ENCODE measurements around the gene MCTS1. TPM values are rescaled to one million over a fixed set of nuclear protein-coding genes. Genes with fewer than 3 reads are reported as not detected.

MCTS1 gene
- total RNA-seq (ENCODE audit: unreplicated experiment), result 34.7 TPM
- long read RNA-seq, transcript MCTS1-202 (6 exons, 1,018 nt), result major isoform, 21 of 24 reads
- long read RNA-seq, partial matches to known transcripts, result 0 of 24 reads
- long read RNA-seq, other reads (novel, unspliced or antisense), result 3 of 24 reads

- Mint-ChIP-seq H3K36me3 (ENCODE audit: low read depth, unreplicated experiment) (no peaks in the 10 kb centered on the region), H3K27me3 (ENCODE audit: unreplicated experiment) (peaks cover 2% of the 10 kb centered on the region), H3K27ac (ENCODE audit: unreplicated experiment) (peak within 1 kb of the TSS; percentile 98), H3K4me3 (ENCODE audit: unreplicated experiment) (peak within 1 kb of the TSS; percentile 96), H3K4me1 (ENCODE audit: unreplicated experiment) (no peaks in the 10 kb centered on the region), H3K9me3 (ENCODE audit: unreplicated experiment) (no peaks in the 10 kb centered on the region)
- no peak for TF ChIP-seq CTCF (IDR thresholded peaks at IDR 0.05; ENCODE audit: unreplicated experiment)
- DNase-seq (ENCODE audit: low spot score), result peak; percentile 62
These were observed at the start of gene MCTS1 for GRCh38 chrX:120603707-120604360. MCTS1 (plus strand) TSS chrX:120604101; CDS start chrX:120604237, 136 bp downstream.

GRCh38 chrX:120556251-120556650 lies 47.6 kb upstream of the MCTS1 start:
- Mint-ChIP-seq H3K9me3 (ENCODE audit: unreplicated experiment) (no peaks in the 10 kb centered on the region), H3K4me3 (ENCODE audit: unreplicated experiment) (no peak overlapping the region)

GRCh38 chrX:120559804-120560203 lies 44.1 kb upstream of the MCTS1 start:
- Mint-ChIP-seq H3K36me3 (ENCODE audit: low read depth, unreplicated experiment) (no peaks in the 10 kb centered on the region), H3K4me1 (ENCODE audit: unreplicated experiment) (peaks cover 15% of the 10 kb centered on the region), H3K27ac (ENCODE audit: unreplicated experiment) (peak overlapping the region; percentile 61), H3K9me3 (ENCODE audit: unreplicated experiment) (no peaks in the 10 kb centered on the region), H3K27me3 (ENCODE audit: unreplicated experiment) (peaks cover 8% of the 10 kb centered on the region), H3K4me3 (ENCODE audit: unreplicated experiment) (peak overlapping the region; percentile 95)
- TF ChIP-seq CTCF (IDR thresholded peaks at IDR 0.05; ENCODE audit: unreplicated experiment), result no peak
- no peak for DNase-seq (ENCODE audit: low spot score)

More at GRCh38 chrX:120556251-120556650, 47.6 kb upstream of the MCTS1 start:
- no peak for TF ChIP-seq CTCF (IDR thresholded peaks at IDR 0.05; ENCODE audit: unreplicated experiment)
- H3K36me3 Mint-ChIP-seq (ENCODE audit: low read depth, unreplicated experiment), result no peaks in the 10 kb centered on the region
- H3K27ac Mint-ChIP-seq (ENCODE audit: unreplicated experiment), result no peak overlapping the region
- peaks cover 3% of the 10 kb centered on the region for H3K4me1 Mint-ChIP-seq (ENCODE audit: unreplicated experiment)
- DNase-seq (ENCODE audit: low spot score), result no peak
- peaks cover 2% of the 10 kb centered on the region for H3K27me3 Mint-ChIP-seq (ENCODE audit: unreplicated experiment)

GRCh38 chrX:120560405-120560841 lies 43.5 kb upstream of the MCTS1 start:
- Mint-ChIP-seq H3K9me3 (ENCODE audit: unreplicated experiment) (no peaks in the 10 kb centered on the region), H3K27me3 (ENCODE audit: unreplicated experiment) (peaks cover 8% of the 10 kb centered on the region), H3K4me1 (ENCODE audit: unreplicated experiment) (peaks cover 15% of the 10 kb centered on the region), H3K36me3 (ENCODE audit: low read depth, unreplicated experiment) (no peaks in the 10 kb centered on the region), H3K27ac (ENCODE audit: unreplicated experiment) (peak overlapping the region; percentile 94), H3K4me3 (ENCODE audit: unreplicated experiment) (peak overlapping the region; percentile 95)
- no peak for TF ChIP-seq CTCF (IDR thresholded peaks at IDR 0.05; ENCODE audit: unreplicated experiment)
- DNase-seq (ENCODE audit: low spot score), result peak; percentile 4

Data from endothelial cell (in vitro differentiated cells).